Mesendoderm (in vitro differentiated cells): ENCODE measurements around the gene WASF2.

Experiments used
- DNase-seq: peaks from one replicate; pipeline ENCODE4 v3.0.0; 2013
- H2AK5ac ChIP-seq: 2 replicates; pipeline ENCODE4 v1.6.1; 2013; ENCODE audit warnings: low read length, inconsistent platforms
- H2BK120ac ChIP-seq: 2 replicates; pipeline ENCODE4 v1.6.1; 2013; ENCODE audit warnings: low read depth, mild to moderate bottlenecking, low read length, moderate library complexity, mixed read lengths
- H2BK15ac ChIP-seq: replicated peaks from 2 replicates; pipeline ENCODE4 v1.6.1; 2013; ENCODE audit warnings: low read depth, mild to moderate bottlenecking, moderate library complexity
- H2BK5ac ChIP-seq: 2 replicates; pipeline ENCODE4 v1.6.1; 2013; ENCODE audit warnings: low read length, inconsistent platforms
- H3K18ac ChIP-seq: 2 replicates; pipeline ENCODE4 v1.6.1; 2013; ENCODE audit warnings: mild to moderate bottlenecking, low read length, mixed read lengths
- H3K23ac ChIP-seq: one replicate; pipeline ENCODE4 v1.6.1; 2013; ENCODE audit warnings: low read length
- H3K27ac ChIP-seq: 2 replicates; pipeline ENCODE4 v1.5.1; 2013; ENCODE audit warnings: low read depth, mild to moderate bottlenecking, inconsistent platforms, low read length, moderate library complexity
- H3K27me3 ChIP-seq: 2 replicates; pipeline ENCODE4 v1.6.1; 2013; ENCODE audit warnings: low read length, control low read depth, mild to moderate bottlenecking, inconsistent platforms; ENCODE audit not compliant: insufficient read depth, poor library complexity
- H3K36me3 ChIP-seq: 2 replicates; pipeline ENCODE4 v1.6.1; 2013; ENCODE audit warnings: low read length, inconsistent platforms; ENCODE audit not compliant: control insufficient read depth, insufficient read depth
- H3K4ac ChIP-seq: one replicate; pipeline ENCODE4 v1.6.1; 2013; ENCODE audit warnings: low read depth, mild to moderate bottlenecking, low read length, moderate library complexity
- H3K4me1 ChIP-seq: 2 replicates; pipeline ENCODE4 v1.6.1; 2013; ENCODE audit warnings: low read depth, low read length, inconsistent platforms; ENCODE audit not compliant: control insufficient read depth
- H3K4me2 ChIP-seq: 2 replicates; pipeline ENCODE4 v1.6.1; 2013; ENCODE audit warnings: low read length
- H3K4me3 ChIP-seq: 2 replicates; pipeline ENCODE4 v1.5.1; 2013; ENCODE audit warnings: mild to moderate bottlenecking, low read length
- H3K56ac ChIP-seq: one replicate; pipeline ENCODE4 v1.6.1; 2013; ENCODE audit warnings: low read length
- H3K79me1 ChIP-seq: 2 replicates; pipeline ENCODE4 v1.6.1; 2013; ENCODE audit warnings: low read length, inconsistent platforms
- H3K79me2 ChIP-seq: 2 replicates; pipeline ENCODE4 v1.6.1; 2013; ENCODE audit warnings: mild to moderate bottlenecking, low read length; ENCODE audit not compliant: control insufficient read depth, insufficient read depth
- H3K9ac ChIP-seq: 2 replicates; pipeline ENCODE4 v1.6.1; 2013; ENCODE audit warnings: low read length, inconsistent platforms
- H4K5ac ChIP-seq: one replicate; pipeline ENCODE4 v1.6.1; 2013; ENCODE audit warnings: low read length
- H4K8ac ChIP-seq: one replicate; pipeline ENCODE4 v1.6.1; 2013; ENCODE audit warnings: low read depth, mild to moderate bottlenecking, control low read depth, low read length, moderate library complexity
- WGBS: extraction: QIAGEN DNeasy Blood & Tissue Kit; methylation state at CpG from one replicate; pipeline ENCODE4 v1.1.7; 2013; ENCODE audit warnings: low lambda C conversion rate, missing lambda C conversion rate; ENCODE audit not compliant: insufficient coverage; ENCODE audit errors: extremely low coverage; 5-methylcytosine and 5-hydroxymethylcytosine counted together

The WASF2 gene

GRCh38 chr1:27360159-27361043 is 129.6 kb downstream of the WASF2 start:
- Histone ChIP-seq H3K27me3 (no peaks in the 10 kb centered on the region), H4K8ac (no peak overlapping the region), H3K23ac (no peak overlapping the region), H3K9ac (peak overlapping the region; percentile 67), H3K4ac (no peak overlapping the region), H4K5ac (no peak overlapping the region), H3K27ac (no peak overlapping the region), H2AK5ac (no peak overlapping the region), H3K56ac (peak overlapping the region; percentile 94), H2BK5ac (no peak overlapping the region), H2BK120ac (no peak overlapping the region), H3K36me3 (no peaks in the 10 kb centered on the region), H3K4me3 (peak overlapping the region; percentile 24), H3K79me2 (no peaks in the 10 kb centered on the region), H3K4me2 (peak overlapping the region; percentile 68), H3K79me1 (no peaks in the 10 kb centered on the region), H3K18ac (no peak overlapping the region), H2BK15ac (no peak overlapping the region), H3K4me1 (peaks cover 9% of the 10 kb centered on the region)
- WGBS: no CpG with 5 or more reads among the region's 71 CpGs
- peak; percentile 32 for DNase-seq

DNA sequence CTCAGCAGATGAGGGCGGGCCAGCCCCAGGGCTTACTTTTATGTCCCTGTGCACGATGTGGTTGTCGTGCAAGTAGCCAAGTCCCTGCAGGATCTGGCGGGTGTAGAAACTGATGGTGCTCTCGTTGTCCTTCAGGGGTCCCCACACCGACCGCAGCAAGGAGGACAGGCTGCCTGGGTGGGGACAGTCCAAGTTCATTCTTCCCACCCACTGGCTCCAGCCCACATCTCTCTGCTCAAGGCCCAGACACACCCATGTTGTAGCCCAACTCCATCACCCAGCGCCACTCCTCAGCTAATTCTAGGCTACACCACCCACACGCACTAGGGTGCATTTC is 130.2 kb downstream of the WASF2 start:
- DNase-seq: no peak
- no peaks in the 10 kb centered on the region for H3K36me3 ChIP-seq
- H3K4me3 ChIP-seq: no peak overlapping the region

DNA sequence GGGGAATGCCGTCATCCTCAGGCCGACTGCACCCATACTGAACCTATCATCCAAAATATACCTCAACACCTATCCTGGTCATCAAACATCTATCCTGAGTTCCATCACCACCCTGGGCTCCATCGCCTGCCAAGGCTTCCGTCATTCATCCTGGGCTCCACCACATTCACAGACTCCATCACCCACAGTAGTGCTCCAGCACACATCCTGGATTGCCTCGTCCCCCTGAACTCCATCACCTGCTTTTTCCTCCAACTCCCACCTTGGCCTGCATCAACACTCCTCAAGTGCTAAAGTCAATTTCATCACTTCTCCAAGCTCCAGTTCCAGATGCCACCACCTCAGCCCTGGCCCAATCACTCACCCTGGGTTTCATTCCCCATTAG is 131.0 kb downstream of the WASF2 start:
- no peak overlapping the region for H3K4me2 ChIP-seq
- H3K23ac ChIP-seq: no peak overlapping the region
- no peak overlapping the region for H4K5ac ChIP-seq
- H3K79me1 ChIP-seq: no peaks in the 10 kb centered on the region
- no peak overlapping the region for H3K4me3 ChIP-seq
- DNase-seq: no peak
- H3K79me2 ChIP-seq: no peaks in the 10 kb centered on the region
- no peak overlapping the region for H4K8ac ChIP-seq
- no peak overlapping the region for H2BK15ac ChIP-seq
- H3K27me3 ChIP-seq: no peaks in the 10 kb centered on the region
- no peak overlapping the region for H3K56ac ChIP-seq
- no peak overlapping the region for H3K9ac ChIP-seq
- no peak overlapping the region for H3K4ac ChIP-seq
- peaks cover 6% of the 10 kb centered on the region for H3K4me1 ChIP-seq
- no peak overlapping the region for H2BK120ac ChIP-seq
- no peak overlapping the region for H2AK5ac ChIP-seq
- no CpG with 5 or more reads among the region's 5 CpGs for WGBS
- H3K27ac ChIP-seq: no peak overlapping the region
- H3K36me3 ChIP-seq: no peaks in the 10 kb centered on the region
- H3K18ac ChIP-seq: no peak overlapping the region
- no peak overlapping the region for H2BK5ac ChIP-seq

More for the DNA sequence above, 130.2 kb downstream of the WASF2 start:
- no peaks in the 10 kb centered on the region for H3K79me1 ChIP-seq
- H3K4me2 ChIP-seq: peak overlapping the region; percentile 49
- H3K79me2 ChIP-seq: no peaks in the 10 kb centered on the region
- H2AK5ac ChIP-seq: no peak overlapping the region
- no peak overlapping the region for H4K5ac ChIP-seq
- H3K18ac ChIP-seq: no peak overlapping the region
- H3K4me1 ChIP-seq: peaks cover 6% of the 10 kb centered on the region
- H2BK15ac ChIP-seq: no peak overlapping the region
- no peak overlapping the region for H3K4ac ChIP-seq
- H3K9ac ChIP-seq: peak overlapping the region; percentile 11
- H3K23ac ChIP-seq: no peak overlapping the region
- no CpG with 5 or more reads among the region's 9 CpGs for WGBS
- H3K27ac ChIP-seq: no peak overlapping the region
- no peak overlapping the region for H2BK120ac ChIP-seq
- H3K27me3 ChIP-seq: no peaks in the 10 kb centered on the region
- no peak overlapping the region for H2BK5ac ChIP-seq
- H4K8ac ChIP-seq: no peak overlapping the region
- peak overlapping the region; percentile 37 for H3K56ac ChIP-seq

- Histone ChIP-seq H4K8ac (no peak overlapping the region), H3K79me1 (no peaks in the 10 kb centered on the region), H3K4me2 (no peak overlapping the region), H2BK15ac (no peak overlapping the region), H3K56ac (no peak overlapping the region), H3K23ac (no peak overlapping the region), H2BK5ac (no peak overlapping the region), H3K4me1 (peaks cover 6% of the 10 kb centered on the region), H2BK120ac (no peak overlapping the region), H3K27ac (no peak overlapping the region), H3K18ac (no peak overlapping the region), H3K9ac (no peak overlapping the region), H3K36me3 (no peaks in the 10 kb centered on the region), H2AK5ac (no peak overlapping the region), H3K4me3 (no peak overlapping the region), H3K27me3 (no peaks in the 10 kb centered on the region), H4K5ac (no peak overlapping the region), H3K4ac (no peak overlapping the region), H3K79me2 (no peaks in the 10 kb centered on the region)
- WGBS: no CpG with 5 or more reads among the region's 21 CpGs
- DNase-seq: no peak
These were observed 131.7 kb downstream of the WASF2 start for GRCh38 chr1:27358038-27358927.

DNA sequence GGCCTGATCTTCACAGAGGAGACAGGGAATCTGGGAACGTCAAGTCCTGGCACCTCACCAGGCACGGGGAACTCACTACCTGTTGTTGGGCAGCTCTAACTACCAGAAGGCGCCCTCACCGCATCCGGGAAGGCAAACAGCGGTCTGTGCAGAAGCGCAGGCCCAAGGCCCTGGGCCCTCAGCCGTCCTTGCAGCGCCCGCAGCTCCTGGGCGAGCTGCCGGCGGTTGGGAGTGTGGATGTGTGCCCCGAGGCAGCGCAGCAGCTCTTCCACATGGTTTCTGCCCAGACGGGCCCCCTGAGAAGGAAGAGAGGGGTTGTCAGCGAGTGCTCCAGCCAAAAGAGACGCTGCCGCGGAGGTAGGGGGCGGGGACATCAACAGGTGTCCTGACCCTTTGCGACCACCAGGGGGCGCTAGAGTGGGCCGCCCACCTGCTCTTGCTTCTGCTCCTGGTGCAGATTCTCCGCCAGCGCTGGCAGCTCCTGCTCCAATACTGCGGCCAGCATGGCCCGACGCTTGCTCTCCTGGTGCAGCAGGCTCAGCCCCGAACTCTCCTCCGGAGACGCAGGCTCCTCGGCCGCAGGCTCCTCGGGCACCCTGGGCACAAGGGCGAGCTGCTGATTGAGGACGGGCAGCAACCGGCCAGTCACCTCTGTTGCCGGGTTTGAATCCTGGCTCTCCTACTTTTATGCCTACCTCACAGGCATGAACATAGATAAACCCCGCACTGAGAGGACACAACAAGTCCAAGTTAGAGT is 132.5 kb downstream of the WASF2 start:
- Histone ChIP-seq H3K4me3 (no peak overlapping the region), H4K5ac (no peak overlapping the region), H3K4me1 (peaks cover 6% of the 10 kb centered on the region), H2BK15ac (no peak overlapping the region), H3K27ac (no peak overlapping the region), H2BK5ac (no peak overlapping the region), H3K4me2 (peak overlapping the region; percentile 6), H3K56ac (peak overlapping the region; percentile 71), H3K23ac (no peak overlapping the region), H2BK120ac (no peak overlapping the region), H3K79me2 (no peaks in the 10 kb centered on the region), H3K27me3 (no peaks in the 10 kb centered on the region), H3K79me1 (no peaks in the 10 kb centered on the region), H3K4ac (no peak overlapping the region), H3K18ac (no peak overlapping the region), H3K9ac (peak overlapping the region; percentile 52), H2AK5ac (no peak overlapping the region), H3K36me3 (no peaks in the 10 kb centered on the region), H4K8ac (no peak overlapping the region)
- no CpG with 5 or more reads among the region's 40 CpGs for WGBS
- DNase-seq: peak; percentile 85
